Measurements from ENCODE around the gene PCLO. TPM values are rescaled to one million over a fixed set of nuclear protein-coding genes. Genes with fewer than 3 reads are reported as not detected.

PCLO gene
- total and polyA plus RNA-seq, 9 of the 15 experiments (the other 6 are each of a cell fraction or from before 2014, with no cell fraction given): under 0.01 to 0.01 TPM; not detected in 7

- in situ Hi-C loops (cut with MboI) (no loop called here), intact Hi-C loops (cut with micrococcal nuclease) (no loop called here)
- H3K9ac ChIP-seq (ENCODE audit: insufficient read depth in 1 of 2, low read depth in 2 of 2, low read length in 2 of 2): no peak overlapping the region
- no peak for TF ChIP-seq E2F3 (CRISPR knock-in tag; IDR thresholded peaks at IDR 0.05)
- DNase-seq (ENCODE audit: extremely low read depth in 1 of 4, low spot score in 3 of 4) (no peak), FAIRE-seq (no peak), ATAC-seq (no peak)
- no peaks in the 10 kb centered on the region for H3K79me2 ChIP-seq (ENCODE audit: control insufficient read depth, insufficient read depth, low read length)
- no peaks in the 10 kb centered on the region for H3K9me3 ChIP-seq (replicated peaks; ENCODE audit: control insufficient read depth, insufficient read depth, low read depth, low read length)
- H3K4me1 ChIP-seq (replicated peaks in 1 of 2; ENCODE audit: control insufficient read depth in 2 of 2, insufficient read depth in 2 of 2, low read length in 2 of 2): no peaks in the 10 kb centered on the region
- H4K20me1 ChIP-seq (replicated peaks; ENCODE audit: control insufficient read depth, insufficient read depth, low read length): no peaks in the 10 kb centered on the region
- H3K9me1 ChIP-seq (ENCODE audit: control insufficient read depth, insufficient read depth, low read length): no peaks in the 10 kb centered on the region
- H3K27ac ChIP-seq (ENCODE audit: extremely low read depth, low read depth, low read length): no peak overlapping the region
- H3K4me2 ChIP-seq (ENCODE audit: insufficient read depth, low read length): no peak overlapping the region
- WGBS (ENCODE audit: insufficient coverage, low coverage, missing lambda C conversion rate): 0% methylated on average over 1 of the region's 1 CpG
- H2AFZ ChIP-seq (ENCODE audit: low read depth, low read length): no peak overlapping the region
- H3K36me3 ChIP-seq (ENCODE audit: control insufficient read depth, insufficient read depth, low read length): no peaks in the 10 kb centered on the region
- no peak overlapping the region for H3K4me3 ChIP-seq
- ChIA-PET POLR2A (no interaction called here), CTCF (ENCODE audit: low intra/inter-chr PET ratio) (no interaction called here)
- no peaks in the 10 kb centered on the region for H3K27me3 ChIP-seq (ENCODE audit: control insufficient read depth in 2 of 2, insufficient read depth in 2 of 2, low read length in 2 of 2)
- BruUV-seq (replicated peaks): no TSS peak
Observed at GRCh38 chr7:83211685-83212084, 49.0 kb upstream of the PCLO start.

GRCh38 chr7:83210479-83210878 is 47.8 kb upstream of the PCLO start:
- FAIRE-seq (no peak), ATAC-seq (no peak), DNase-seq (ENCODE audit: extremely low read depth in 1 of 4, low spot score in 3 of 4) (no peak)
- no peaks in the 10 kb centered on the region for H3K36me3 ChIP-seq (ENCODE audit: control insufficient read depth, insufficient read depth, low read length)
- POLR2A ChIA-PET: no interaction called here
- H3K27ac ChIP-seq (ENCODE audit: extremely low read depth, low read depth, low read length): no peak overlapping the region
- in situ Hi-C loops (cut with MboI) (no loop called here), intact Hi-C loops (cut with micrococcal nuclease) (no loop called here)
- no peak overlapping the region for H2AFZ ChIP-seq (ENCODE audit: low read depth, low read length)
- no peak overlapping the region for H3K9ac ChIP-seq (ENCODE audit: insufficient read depth in 1 of 2, low read depth in 2 of 2, low read length in 2 of 2)
- 0% methylated on average over 3 of the region's 3 CpGs for WGBS (ENCODE audit: insufficient coverage, low coverage, missing lambda C conversion rate)
- BruUV-seq (replicated peaks): no TSS peak
- no peaks in the 10 kb centered on the region for H3K4me1 ChIP-seq (replicated peaks in 1 of 2; ENCODE audit: control insufficient read depth in 2 of 2, insufficient read depth in 2 of 2, low read length in 2 of 2)
- no peak overlapping the region for H3K4me3 ChIP-seq
- no peaks in the 10 kb centered on the region for H3K9me1 ChIP-seq (ENCODE audit: control insufficient read depth, insufficient read depth, low read length)
- CTCF ChIA-PET (ENCODE audit: low intra/inter-chr PET ratio): no interaction called here
- no peaks in the 10 kb centered on the region for H3K27me3 ChIP-seq (ENCODE audit: control insufficient read depth in 2 of 2, insufficient read depth in 2 of 2, low read length in 2 of 2)
- H3K79me2 ChIP-seq (ENCODE audit: control insufficient read depth, insufficient read depth, low read length): no peaks in the 10 kb centered on the region
- no peak overlapping the region for H3K4me2 ChIP-seq (ENCODE audit: insufficient read depth, low read length)
- no peaks in the 10 kb centered on the region for H4K20me1 ChIP-seq (replicated peaks; ENCODE audit: control insufficient read depth, insufficient read depth, low read length)
- H3K9me3 ChIP-seq (replicated peaks; ENCODE audit: control insufficient read depth, insufficient read depth, low read depth, low read length): no peaks in the 10 kb centered on the region; the same call in 1 of the 2 replicates
- TF ChIP-seq ZNF592 (IDR thresholded peaks at IDR 0.05) (no peak), ZBTB17 (CRISPR knock-in tag; IDR thresholded peaks at IDR 0.05) (no peak), ZNF609 (CRISPR knock-in tag; IDR thresholded peaks at IDR 0.05; ENCODE audit: borderline replicate concordance) (no peak), KLF1 (tag; IDR thresholded peaks at IDR 0.05) (no peak), CBX3 (IDR thresholded peaks at IDR 0.05; ENCODE audit: borderline replicate concordance in 1 of 2, low read length in 2 of 2) (no peak), HDAC8 (tag; IDR thresholded peaks at IDR 0.05) (no peak), ZNF12 (CRISPR knock-in tag; IDR thresholded peaks at IDR 0.05) (no peak)
